ENCODE measurements around the gene SERPINI2. TPM values are rescaled to one million over a fixed set of nuclear protein-coding genes. Genes with fewer than 3 reads are reported as not detected.

SERPINI2 gene
- total and polyA plus RNA-seq, 2 of the 8 experiments (the other 6 are each of a cell fraction or from before 2014, with no cell fraction given), result 0.26 TPM; not detected in 1

DNA sequence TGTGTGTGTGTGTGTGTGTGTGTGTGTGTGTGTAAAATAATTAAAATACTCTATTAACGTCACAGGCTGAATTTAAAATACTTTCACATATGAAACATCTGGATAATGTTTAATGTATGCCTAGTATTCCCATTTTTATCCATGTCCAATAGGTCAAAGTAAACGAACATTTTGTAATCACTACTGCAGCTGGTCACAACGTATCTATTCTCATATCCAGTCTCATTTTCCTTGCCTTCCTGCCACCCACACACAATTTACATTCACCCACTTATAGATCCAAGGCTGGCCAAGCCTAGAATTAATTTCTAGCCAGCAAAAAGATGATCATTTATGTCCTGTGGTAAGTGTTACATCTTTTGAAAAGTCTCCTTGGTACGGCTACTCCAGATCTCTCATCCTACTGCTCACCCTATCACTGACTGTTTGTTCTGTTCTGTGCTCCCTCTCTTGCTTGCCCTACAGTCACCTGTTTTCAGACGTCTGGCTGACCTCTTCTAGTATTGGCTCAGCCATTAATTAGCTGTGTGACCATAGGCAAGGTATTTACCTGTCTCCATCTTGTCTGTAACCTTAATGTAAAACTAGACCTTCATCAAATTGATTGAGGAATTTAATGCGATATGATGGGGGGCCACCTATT is 17.6 kb downstream of the SERPINI2 start (continued):
- TF ChIP-seq ASH2L (IDR thresholded peaks at IDR 0.05; ENCODE audit: low read length), result no peak
- no peak for TF ChIP-seq RAD21 (IDR thresholded peaks at IDR 0.05 in 1 of 2, conservative IDR thresholded peaks at IDR 0.05 in 1 of 2; ENCODE audit: low read depth in 2 of 2, low read length in 2 of 2)
- TF ChIP-seq, protein P1, sequence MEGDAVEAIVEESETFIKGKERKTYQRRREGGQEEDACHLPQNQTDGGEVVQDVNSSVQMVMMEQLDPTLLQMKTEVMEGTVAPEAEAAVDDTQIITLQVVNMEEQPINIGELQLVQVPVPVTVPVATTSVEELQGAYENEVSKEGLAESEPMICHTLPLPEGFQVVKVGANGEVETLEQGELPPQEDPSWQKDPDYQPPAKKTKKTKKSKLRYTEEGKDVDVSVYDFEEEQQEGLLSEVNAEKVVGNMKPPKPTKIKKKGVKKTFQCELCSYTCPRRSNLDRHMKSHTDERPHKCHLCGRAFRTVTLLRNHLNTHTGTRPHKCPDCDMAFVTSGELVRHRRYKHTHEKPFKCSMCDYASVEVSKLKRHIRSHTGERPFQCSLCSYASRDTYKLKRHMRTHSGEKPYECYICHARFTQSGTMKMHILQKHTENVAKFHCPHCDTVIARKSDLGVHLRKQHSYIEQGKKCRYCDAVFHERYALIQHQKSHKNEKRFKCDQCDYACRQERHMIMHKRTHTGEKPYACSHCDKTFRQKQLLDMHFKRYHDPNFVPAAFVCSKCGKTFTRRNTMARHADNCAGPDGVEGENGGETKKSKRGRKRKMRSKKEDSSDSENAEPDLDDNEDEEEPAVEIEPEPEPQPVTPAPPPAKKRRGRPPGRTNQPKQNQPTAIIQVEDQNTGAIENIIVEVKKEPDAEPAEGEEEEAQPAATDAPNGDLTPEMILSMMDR (IDR thresholded peaks at IDR 0.05; ENCODE audit: control extremely low read depth in 1 of 3, insufficient read depth in 1 of 3, low read depth in 1 of 3, low read length in 3 of 3), result no peak
- no peak for TF ChIP-seq EGR1 (IDR thresholded peaks at IDR 0.05; ENCODE audit: borderline replicate concordance, low read depth, low read length)
- TF ChIP-seq RXRA (IDR thresholded peaks at IDR 0.05; ENCODE audit: insufficient read depth, low read depth, low read length), result no peak
- no peak for TF ChIP-seq JUN (IDR thresholded peaks at IDR 0.05; ENCODE audit: low read depth, low read length)

Measured in H1 (cell line).